Stomach (tissue), 4 donors: Measurements from ENCODE around the gene PDE4B.

Experiments
- EP300 ChIP-seq: sonication (generic); formaldehyde crosslinking; IDR thresholded peaks from one replicate; pipeline ENCODE4 v1.6.1; 2017; ENCODE audit warnings: antibody characterized with exemption
- POLR2A ChIP-seq, 4 donors: fragments of 450-650 bp; IDR thresholded peaks; one replicate each; pipeline ENCODE4 v1.6.1; 2016; ENCODE audit warnings: antibody characterized with exemption in 4 of 4, control low read depth in 2 of 4, mild to moderate bottlenecking in 1 of 4, moderate library complexity in 1 of 4
- POLR2AphosphoS5 ChIP-seq, 3 donors: sonication (generic); formaldehyde crosslinking; IDR thresholded peaks; one replicate each; pipeline ENCODE4 v1.6.1; 2016; ENCODE audit warnings: antibody characterized with exemption in 3 of 3
- TF ChIP-seq, protein P1 (sequence below), 7 experiments: fragments of 450-650 bp in 4 of 7; fragments of 200-600 bp in 3 of 7; sonication (generic) in 3 of 7; IDR thresholded peaks; one replicate each; pipeline ENCODE4 v1.5.1; 2016 to 2019; ENCODE audit warnings: antibody characterized with exemption in 7 of 7, control low read depth in 2 of 7, mild to moderate bottlenecking in 1 of 7

DNA sequence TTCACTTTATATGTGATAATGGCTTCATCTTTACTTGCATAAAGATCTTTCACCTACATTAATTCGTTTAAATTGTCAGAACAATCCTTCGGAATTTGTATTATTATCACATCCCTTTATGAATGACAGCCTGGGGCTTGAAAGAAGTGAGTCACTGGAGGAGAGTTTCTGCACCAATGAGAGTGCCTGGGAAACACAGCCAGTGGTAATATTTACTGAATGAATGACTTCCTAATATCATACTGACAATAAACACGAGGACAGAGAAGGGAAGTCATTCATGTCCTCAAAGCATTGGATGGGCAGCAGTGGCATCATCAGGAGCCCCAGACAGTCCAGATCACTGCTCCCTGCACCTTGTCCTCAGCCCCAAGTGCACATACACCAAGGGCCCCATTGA lies 40.7 kb upstream of the PDE4B start:
- TF ChIP-seq, protein P1, sequence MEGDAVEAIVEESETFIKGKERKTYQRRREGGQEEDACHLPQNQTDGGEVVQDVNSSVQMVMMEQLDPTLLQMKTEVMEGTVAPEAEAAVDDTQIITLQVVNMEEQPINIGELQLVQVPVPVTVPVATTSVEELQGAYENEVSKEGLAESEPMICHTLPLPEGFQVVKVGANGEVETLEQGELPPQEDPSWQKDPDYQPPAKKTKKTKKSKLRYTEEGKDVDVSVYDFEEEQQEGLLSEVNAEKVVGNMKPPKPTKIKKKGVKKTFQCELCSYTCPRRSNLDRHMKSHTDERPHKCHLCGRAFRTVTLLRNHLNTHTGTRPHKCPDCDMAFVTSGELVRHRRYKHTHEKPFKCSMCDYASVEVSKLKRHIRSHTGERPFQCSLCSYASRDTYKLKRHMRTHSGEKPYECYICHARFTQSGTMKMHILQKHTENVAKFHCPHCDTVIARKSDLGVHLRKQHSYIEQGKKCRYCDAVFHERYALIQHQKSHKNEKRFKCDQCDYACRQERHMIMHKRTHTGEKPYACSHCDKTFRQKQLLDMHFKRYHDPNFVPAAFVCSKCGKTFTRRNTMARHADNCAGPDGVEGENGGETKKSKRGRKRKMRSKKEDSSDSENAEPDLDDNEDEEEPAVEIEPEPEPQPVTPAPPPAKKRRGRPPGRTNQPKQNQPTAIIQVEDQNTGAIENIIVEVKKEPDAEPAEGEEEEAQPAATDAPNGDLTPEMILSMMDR (IDR thresholded peaks at IDR 0.05): no peak
- no peak for TF ChIP-seq POLR2AphosphoS5 (IDR thresholded peaks at IDR 0.05)
- TF ChIP-seq EP300: no peak
- no peak for TF ChIP-seq POLR2A (IDR thresholded peaks at IDR 0.05)
